Measurements from ENCODE around the gene ZNF672. TPM values are rescaled to one million over a fixed set of nuclear protein-coding genes. Genes with fewer than 3 reads are reported as not detected.

The ZNF672 gene
- total RNA-seq, 1 donor from 2014 or later: 20.6 TPM

GRCh38 chr1:248839168-248839555 is 1.1 kb downstream of the ZNF672 start:
- Histone ChIP-seq H3K27me3 (ENCODE audit: insufficient read depth, low read length) (peaks cover 3% of the 10 kb centered on the region), H4K20me1 (ENCODE audit: insufficient read depth, low read length) (peaks cover 16% of the 10 kb centered on the region), H3K4me2 (ENCODE audit: low read length) (peak overlapping the region; percentile 97), H3K79me2 (ENCODE audit: insufficient read depth, low read length) (peaks cover 43% of the 10 kb centered on the region), H3K9me3 (ENCODE audit: insufficient read depth, low read depth, low read length) (no peaks in the 10 kb centered on the region), H3K4me1 (ENCODE audit: insufficient read depth, low read length) (peaks cover 3% of the 10 kb centered on the region), H3K27ac (ENCODE audit: low read depth, low read length) (peak overlapping the region; percentile 96), H2AFZ (ENCODE audit: low read depth, low read length) (peak overlapping the region; percentile 98), H3K36me3 (ENCODE audit: insufficient read depth, low read length) (no peaks in the 10 kb centered on the region), H3K9ac (ENCODE audit: low read length) (peak overlapping the region; percentile 94), H3K4me3 (ENCODE audit: insufficient read depth, low read depth, low read length) (peak overlapping the region; percentile 73)
- peak overlapping the region; percentile 92 for H3K4me3 Mint-ChIP-seq (ENCODE audit: unreplicated experiment)
- DNase-seq (ENCODE audit: low read depth): no peak
- no peaks in the 10 kb centered on the region for H3K9me3 Mint-ChIP-seq (ENCODE audit: unreplicated experiment)
- H3K27me3 Mint-ChIP-seq (ENCODE audit: low read depth, unreplicated experiment): no peaks in the 10 kb centered on the region
- no peaks in the 10 kb centered on the region for H3K36me3 Mint-ChIP-seq (ENCODE audit: low read depth, unreplicated experiment)
- FAIRE-seq: no peak
- TF ChIP-seq CTCF (IDR thresholded peaks at IDR 0.05; ENCODE audit: insufficient read depth, low read depth, low read length) (no peak), EZH2 (IDR thresholded peaks at IDR 0.05; ENCODE audit: insufficient read depth, low read length) (no peak)
- H3K27ac Mint-ChIP-seq (ENCODE audit: unreplicated experiment): peak overlapping the region; percentile 94
- H3K4me1 Mint-ChIP-seq (ENCODE audit: low read depth, unreplicated experiment): peaks cover 17% of the 10 kb centered on the region

- Mint-ChIP-seq H3K36me3 (ENCODE audit: low read depth, unreplicated experiment) (no peaks in the 10 kb centered on the region), H3K27ac (ENCODE audit: unreplicated experiment) (peak overlapping the region; percentile 72), H3K27me3 (ENCODE audit: low read depth, unreplicated experiment) (no peaks in the 10 kb centered on the region), H3K4me1 (ENCODE audit: low read depth, unreplicated experiment) (peaks cover 17% of the 10 kb centered on the region), H3K9me3 (ENCODE audit: unreplicated experiment) (no peaks in the 10 kb centered on the region), H3K4me3 (ENCODE audit: unreplicated experiment) (peak overlapping the region; percentile 34)
- Histone ChIP-seq H3K4me3 (ENCODE audit: insufficient read depth, low read depth, low read length) (no peak overlapping the region), H4K20me1 (ENCODE audit: insufficient read depth, low read length) (peaks cover 16% of the 10 kb centered on the region), H3K79me2 (ENCODE audit: insufficient read depth, low read length) (peaks cover 43% of the 10 kb centered on the region), H3K9ac (ENCODE audit: low read length) (peak overlapping the region; percentile 15), H3K4me1 (ENCODE audit: insufficient read depth, low read length) (peaks cover 3% of the 10 kb centered on the region), H3K27me3 (ENCODE audit: insufficient read depth, low read length) (no peaks in the 10 kb centered on the region), H2AFZ (ENCODE audit: low read depth, low read length) (no peak overlapping the region), H3K4me2 (ENCODE audit: low read length) (no peak overlapping the region), H3K27ac (ENCODE audit: low read depth, low read length) (no peak overlapping the region), H3K9me3 (ENCODE audit: insufficient read depth, low read depth, low read length) (no peaks in the 10 kb centered on the region), H3K36me3 (ENCODE audit: insufficient read depth, low read length) (peaks cover 4% of the 10 kb centered on the region)
- TF ChIP-seq EZH2 (IDR thresholded peaks at IDR 0.05; ENCODE audit: insufficient read depth, low read length) (no peak), CTCF (IDR thresholded peaks at IDR 0.05; ENCODE audit: insufficient read depth, low read depth, low read length) (no peak)
- DNase-seq (ENCODE audit: low read depth): no peak
- peak; percentile 81 for FAIRE-seq
Measured at GRCh38 chr1:248840946-248841345, 2.9 kb downstream of the ZNF672 start.

GRCh38 chr1:248841702-248842395 is 3.8 kb downstream of the ZNF672 start:
- peak; percentile 35 for TF ChIP-seq CTCF (IDR thresholded peaks at IDR 0.05; ENCODE audit: insufficient read depth, low read depth, low read length)
- no peak for TF ChIP-seq EZH2 (IDR thresholded peaks at IDR 0.05; ENCODE audit: insufficient read depth, low read length)
- H3K4me3 Mint-ChIP-seq (ENCODE audit: unreplicated experiment): no peak overlapping the region
- H3K27me3 ChIP-seq (ENCODE audit: insufficient read depth, low read length): no peaks in the 10 kb centered on the region
- H3K4me3 ChIP-seq (ENCODE audit: insufficient read depth, low read depth, low read length): no peak overlapping the region
- H3K27ac Mint-ChIP-seq (ENCODE audit: unreplicated experiment): peak overlapping the region; percentile 0
- H3K9me3 Mint-ChIP-seq (ENCODE audit: unreplicated experiment): no peaks in the 10 kb centered on the region
- no peaks in the 10 kb centered on the region for H3K27me3 Mint-ChIP-seq (ENCODE audit: low read depth, unreplicated experiment)
- peaks cover 16% of the 10 kb centered on the region for H4K20me1 ChIP-seq (ENCODE audit: insufficient read depth, low read length)
- H3K4me2 ChIP-seq (ENCODE audit: low read length): peak overlapping the region; percentile 7
- peaks cover 9% of the 10 kb centered on the region for H3K36me3 ChIP-seq (ENCODE audit: insufficient read depth, low read length)
- no peak overlapping the region for H3K27ac ChIP-seq (ENCODE audit: low read depth, low read length)
- H3K36me3 Mint-ChIP-seq (ENCODE audit: low read depth, unreplicated experiment): peaks cover 2% of the 10 kb centered on the region
- no peak for FAIRE-seq
- peaks cover 17% of the 10 kb centered on the region for H3K4me1 Mint-ChIP-seq (ENCODE audit: low read depth, unreplicated experiment)
- H2AFZ ChIP-seq (ENCODE audit: low read depth, low read length): no peak overlapping the region
- H3K9me3 ChIP-seq (ENCODE audit: insufficient read depth, low read depth, low read length): no peaks in the 10 kb centered on the region
- H3K9ac ChIP-seq (ENCODE audit: low read length): peak overlapping the region; percentile 17
- H3K79me2 ChIP-seq (ENCODE audit: insufficient read depth, low read length): peaks cover 43% of the 10 kb centered on the region
- peak; percentile 26 for DNase-seq (ENCODE audit: low read depth)
- peaks cover 3% of the 10 kb centered on the region for H3K4me1 ChIP-seq (ENCODE audit: insufficient read depth, low read length)

Data from astrocyte (in vitro differentiated cells and primary cell).